GM21786 (cell line): Measurements from ENCODE around the gene AMZ1.
"Not testable (repeated sequence)": the region's sequence is repeated elsewhere in the genome, so short reads cannot be mapped to it uniquely, and the experiment has no call there.

Source experiments
- ATAC-seq: cut with Tn5 transposase; IDR thresholded peaks from one replicate; pipeline ENCODE4 v1.9.1; 2021; ENCODE audit not compliant: unreplicated experiment

The AMZ1 gene

DNA sequence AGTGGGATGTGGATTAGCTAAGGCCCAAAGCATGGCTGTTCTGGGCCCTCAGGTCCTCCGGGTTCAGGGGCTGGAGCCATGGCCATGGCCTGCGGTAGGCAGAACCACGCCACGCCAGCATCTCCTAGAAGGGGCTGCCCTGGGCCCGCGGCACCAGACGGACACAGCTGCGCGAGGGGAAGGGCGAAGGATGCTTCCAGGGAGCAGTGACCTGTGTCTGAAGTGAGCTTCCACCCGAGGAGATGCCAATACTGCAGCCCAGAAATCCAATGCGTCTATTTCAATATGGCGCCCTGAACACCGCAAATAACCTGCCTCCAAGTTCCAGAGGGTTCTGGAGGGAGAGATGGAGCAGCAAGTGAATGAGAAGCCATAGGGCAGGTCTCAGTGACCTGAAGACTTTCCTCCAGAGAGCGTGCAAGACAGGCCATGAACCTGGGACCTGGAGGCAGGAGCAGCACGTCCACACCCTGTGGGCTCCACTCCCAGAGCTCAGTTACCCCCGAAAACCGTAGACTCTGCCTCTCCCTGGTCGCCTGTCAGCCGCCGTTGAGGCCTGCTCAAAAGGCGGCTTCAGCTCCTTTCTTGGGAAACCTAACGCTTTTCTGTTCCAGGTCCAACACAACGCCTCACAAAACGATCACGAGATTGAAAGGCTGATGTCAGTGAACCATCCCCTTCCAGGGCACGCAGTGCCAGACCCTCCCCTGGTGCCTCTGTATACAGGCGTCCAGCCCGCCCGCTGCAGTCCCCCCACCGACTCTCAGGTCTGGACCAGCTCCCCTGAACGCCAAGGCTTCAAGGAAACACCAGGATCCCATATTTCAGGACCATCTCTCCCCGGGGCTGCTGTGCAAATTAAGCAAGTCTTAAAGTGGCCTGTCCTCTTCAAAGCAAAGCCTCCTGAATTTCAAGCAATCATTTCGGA lies 37.4 kb downstream of the AMZ1 start:
- ATAC-seq = no peak

- ATAC-seq = no peak
Measured at GRCh38 chr7:2726316-2727018, 38.5 kb downstream of the AMZ1 start.

GRCh38 chr7:2727206-2727605 lies 39.2 kb downstream of the AMZ1 start:
- not testable (repeated sequence) for ATAC-seq

GRCh38 chr7:2728316-2729030 lies 40.5 kb downstream of the AMZ1 start:
- ATAC-seq = no peak

GRCh38 chr7:2729031-2729892 lies 41.3 kb downstream of the AMZ1 start:
- ATAC-seq = no peak

- no peak for ATAC-seq
Measured at GRCh38 chr7:2729893-2730716, 42.1 kb downstream of the AMZ1 start.

DNA sequence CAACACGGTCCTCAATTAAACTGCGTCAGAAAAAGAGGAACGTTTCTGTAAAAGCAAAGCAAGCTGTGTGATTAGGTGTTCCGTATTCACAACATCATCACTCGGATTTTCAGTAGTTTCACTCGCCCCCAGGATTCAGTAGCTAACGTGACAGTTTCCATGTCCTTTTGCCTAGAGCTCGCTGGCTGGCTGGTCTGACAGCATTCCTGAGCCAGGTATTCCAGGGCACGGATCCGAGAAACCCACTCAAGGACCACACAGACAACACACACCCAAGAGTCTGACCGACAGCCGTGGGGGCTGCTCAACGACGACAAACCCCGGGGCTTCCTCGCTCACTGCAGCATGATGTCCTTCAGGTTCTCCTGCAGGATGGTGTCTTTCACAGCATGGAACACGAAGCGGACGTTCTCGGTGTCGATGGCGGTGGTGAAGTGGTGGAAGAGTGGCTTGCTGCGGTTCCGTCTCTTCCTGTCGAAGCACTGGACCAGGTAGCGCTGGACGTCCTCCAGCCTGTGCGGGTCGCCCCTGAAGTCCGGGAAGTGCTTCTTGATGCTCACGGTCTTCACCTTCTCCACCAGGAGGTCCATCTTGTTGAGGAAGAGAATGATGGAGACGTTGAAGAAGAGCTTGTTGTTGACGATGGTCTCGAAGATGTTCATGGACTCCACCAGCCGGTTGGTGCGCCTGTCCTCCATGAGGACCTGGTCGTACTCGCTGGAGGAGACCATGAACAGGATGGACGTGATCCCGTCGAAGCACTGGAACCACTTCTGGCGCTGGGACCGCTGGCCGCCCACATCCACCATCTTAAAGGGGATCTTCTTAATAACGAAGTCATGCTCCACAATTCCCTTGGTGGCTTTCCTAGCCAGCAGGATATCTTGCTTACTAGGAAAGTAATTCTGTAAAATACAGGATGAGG lies 43.1 kb downstream of the AMZ1 start:
- no peak for ATAC-seq

DNA sequence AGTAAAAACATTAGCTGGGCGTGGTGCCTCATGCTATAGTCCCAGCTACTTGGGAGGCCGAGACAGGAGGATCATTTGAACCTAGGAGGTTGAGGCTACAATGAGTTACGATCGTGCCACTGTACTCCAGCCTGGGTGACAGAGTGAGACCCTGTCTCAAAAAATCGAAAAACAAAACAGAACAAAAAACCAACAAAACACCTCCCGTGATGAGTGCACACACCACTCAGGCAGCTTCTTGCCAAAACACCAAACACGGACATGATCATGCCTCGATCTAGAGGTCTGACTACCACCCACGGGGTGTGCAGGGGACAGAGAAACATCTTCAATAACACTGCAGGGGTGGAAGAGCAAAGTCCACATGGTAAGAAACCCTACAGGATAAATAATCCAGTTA lies 44.4 kb downstream of the AMZ1 start:
- no peak for ATAC-seq

DNA sequence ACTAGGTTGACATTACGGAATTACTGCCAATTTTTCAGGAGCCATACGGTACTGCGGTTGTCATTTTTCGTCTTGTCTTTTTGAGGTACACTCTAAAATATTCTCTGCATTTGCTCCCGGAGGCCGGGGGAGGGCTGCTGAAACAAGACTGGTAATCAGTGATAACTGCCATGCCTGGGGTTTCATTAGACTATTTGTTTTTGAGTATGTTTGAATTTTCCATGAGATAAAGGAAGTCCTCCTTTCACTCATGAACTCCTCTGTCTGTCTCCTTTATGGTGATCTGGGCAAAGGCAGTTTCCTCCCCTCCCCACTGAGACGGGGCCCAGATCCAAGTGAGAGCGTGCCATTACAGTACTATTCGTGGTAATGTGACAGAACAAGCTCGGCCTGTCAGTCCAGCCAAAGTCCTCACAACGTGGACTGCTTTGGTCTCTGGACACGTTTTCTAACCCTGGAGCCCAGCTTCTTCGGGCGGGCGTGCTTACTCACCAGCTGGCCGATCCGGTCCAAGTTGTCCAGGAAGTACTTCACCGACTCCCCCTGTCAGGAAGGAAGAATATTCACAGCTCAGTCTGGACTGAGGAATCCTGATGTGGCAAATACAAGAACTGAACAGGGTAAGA lies 45.1 kb downstream of the AMZ1 start:
- no peak for ATAC-seq

DNA sequence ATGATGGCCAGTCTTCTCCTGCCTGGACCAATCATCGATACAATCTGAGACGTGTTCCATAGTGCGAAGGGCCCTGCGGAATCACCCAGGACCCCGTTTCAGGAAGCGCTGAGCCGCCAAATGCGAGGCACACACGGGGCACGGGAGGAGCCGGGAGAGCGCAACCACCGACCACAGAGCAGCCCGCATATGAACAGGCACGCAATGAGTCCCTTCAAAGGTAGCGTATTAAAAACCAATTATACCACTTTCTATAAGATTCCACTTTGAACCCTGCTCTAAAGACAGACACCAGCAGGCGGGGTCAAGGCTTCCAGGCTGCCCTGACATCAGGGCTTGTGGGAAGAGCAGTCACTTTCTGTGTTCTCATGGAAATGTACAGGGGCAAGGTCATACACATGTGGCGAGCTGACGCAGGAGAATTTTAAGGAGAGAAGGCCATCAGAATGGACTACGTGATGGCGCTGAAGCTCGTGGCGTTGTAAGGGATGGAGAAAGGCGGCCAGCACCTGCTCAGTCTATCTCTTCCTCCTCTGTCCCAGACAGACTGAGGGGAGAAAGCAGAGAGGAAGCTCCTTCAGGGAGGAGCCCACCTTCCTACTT lies 46.2 kb downstream of the AMZ1 start:
- ATAC-seq = no peak

GRCh38 chr7:2734751-2735571 lies 47.0 kb downstream of the AMZ1 start:
- ATAC-seq = no peak

GRCh38 chr7:2735744-2736143 lies 47.7 kb downstream of the AMZ1 start:
- no peak for ATAC-seq

DNA sequence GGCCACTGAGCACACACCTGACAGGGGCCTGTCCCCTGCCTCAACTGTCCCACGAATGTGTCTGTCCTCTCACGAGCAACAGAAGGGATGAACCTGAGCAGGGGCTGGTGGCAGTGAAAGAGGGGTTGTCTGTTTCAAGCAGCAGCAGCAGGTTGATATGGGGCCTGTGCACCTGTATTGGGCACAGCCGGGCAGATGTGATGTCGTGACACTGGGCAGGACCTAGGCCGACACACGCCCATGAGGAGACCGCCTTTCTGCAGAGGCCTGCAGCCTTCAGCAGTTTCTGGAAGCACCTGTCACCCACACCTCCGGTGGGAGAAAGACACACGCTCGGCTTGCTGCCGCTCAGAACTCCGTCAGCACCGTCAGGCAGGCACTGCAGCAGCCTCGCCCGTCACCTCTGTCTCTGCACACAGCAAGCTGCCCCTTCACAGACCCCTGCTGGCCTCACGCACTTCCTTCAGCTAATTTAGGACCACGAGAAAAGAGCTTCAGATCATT lies 48.5 kb downstream of the AMZ1 start:
- ATAC-seq = no peak

DNA sequence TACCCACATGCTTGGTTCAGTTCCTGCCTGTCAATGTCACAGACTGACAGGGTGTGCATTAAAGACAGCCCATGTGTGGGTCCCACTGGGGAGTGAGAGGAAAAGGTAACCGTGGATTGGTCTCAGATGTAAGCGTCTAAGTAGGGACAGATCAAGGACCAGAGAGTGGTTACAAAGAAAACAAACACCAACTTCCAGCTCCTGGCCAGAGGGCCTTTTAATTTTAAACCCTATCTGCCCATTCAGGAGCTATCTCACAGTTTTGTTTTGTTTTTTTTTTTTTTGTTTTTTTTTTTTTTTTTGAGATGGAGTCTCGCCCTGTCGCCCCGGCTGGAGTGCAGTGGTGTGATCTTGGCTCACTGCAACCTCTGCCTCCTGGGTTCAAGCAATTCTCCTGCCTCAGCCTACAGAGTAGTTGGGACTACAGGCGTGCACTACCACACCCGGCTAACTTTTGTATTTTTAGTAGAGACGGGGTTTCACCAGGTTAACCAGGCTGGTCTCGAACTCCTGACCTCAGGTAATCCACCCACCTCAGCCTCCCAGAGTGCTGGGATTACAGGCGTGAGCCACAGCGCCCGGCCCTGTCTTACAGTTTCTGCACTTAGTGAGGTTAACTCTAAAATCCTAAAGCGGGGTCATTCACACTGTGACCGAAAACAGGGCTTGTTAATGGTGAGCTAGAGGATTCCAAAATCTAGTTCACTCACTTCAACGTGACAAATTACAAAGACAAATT lies 49.2 kb downstream of the AMZ1 start:
- ATAC-seq = not testable (repeated sequence)

DNA sequence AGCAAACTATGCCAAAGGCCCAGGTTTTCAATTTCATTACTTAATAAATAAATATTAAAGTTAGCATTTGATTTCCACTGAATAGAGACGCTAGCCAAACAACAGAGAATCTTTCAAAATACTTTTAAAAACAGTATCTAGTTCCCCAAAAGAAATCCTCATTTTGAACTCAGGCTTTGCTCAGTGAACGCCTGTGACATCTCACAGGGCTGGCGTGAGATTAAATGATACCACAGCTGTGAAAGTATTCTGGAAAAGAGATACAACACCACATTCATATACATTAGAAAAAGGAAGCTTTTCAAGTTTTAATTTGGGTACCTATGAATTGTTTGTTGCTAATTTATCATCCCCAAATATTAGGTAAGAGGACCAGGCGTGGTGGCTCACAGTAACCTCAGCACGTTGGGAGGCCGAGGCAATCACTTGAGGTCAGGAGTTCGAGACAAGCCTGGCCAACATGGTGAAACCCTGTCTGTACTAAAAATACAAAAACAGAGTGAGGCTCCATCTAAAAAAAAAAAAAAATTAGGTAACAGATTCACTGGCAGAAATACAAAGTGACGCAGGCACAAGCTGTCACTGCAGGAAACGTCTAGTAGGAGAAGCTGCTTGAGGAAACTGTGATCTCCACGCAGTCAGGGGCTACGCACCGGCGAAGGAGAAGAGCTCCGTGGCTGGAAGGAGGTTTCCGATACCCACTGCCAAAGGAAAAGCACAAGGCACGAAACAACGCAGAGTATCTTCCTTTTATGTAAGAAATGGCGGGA lies 50.0 kb downstream of the AMZ1 start:
- ATAC-seq = no peak
